Measurements from ENCODE around the gene GRPR. TPM values are rescaled to one million over a fixed set of nuclear protein-coding genes. Genes with fewer than 3 reads are reported as not detected.

The GRPR gene
- total RNA-seq, 1 experiment from 2014 or later, result 28.8 TPM

GRCh38 chrX:16081357-16081756 lies 42.0 kb upstream of the GRPR start:
- H2AK5ac ChIP-seq (ENCODE audit: insufficient read length, low read length), result no peak overlapping the region
- H4K5ac ChIP-seq (ENCODE audit: insufficient read length, low read depth, low read length), result no peak overlapping the region
- no peak overlapping the region for H2BK20ac ChIP-seq (ENCODE audit: low read depth, low read length, poor library complexity, severe bottlenecking)
- no peaks in the 10 kb centered on the region for H3K27me3 ChIP-seq (ENCODE audit: insufficient read depth, low read length)
- no peak overlapping the region for H2BK120ac ChIP-seq (ENCODE audit: low read depth, low read length, poor library complexity, severe bottlenecking)
- H3K27ac Mint-ChIP-seq, result no peak overlapping the region
- no peaks in the 10 kb centered on the region for H3K79me1 ChIP-seq (ENCODE audit: insufficient read depth, low read depth, low read length, poor library complexity, severe bottlenecking)
- H3K9me3 Mint-ChIP-seq, result peaks cover 0 to 3% of the 10 kb centered on the region in 2 experiments; a peak in 1 of 5 replicates
- H4K20me1 ChIP-seq (ENCODE audit: control insufficient read depth, insufficient read depth, insufficient read length), result no peaks in the 10 kb centered on the region
- TF ChIP-seq, protein P1, sequence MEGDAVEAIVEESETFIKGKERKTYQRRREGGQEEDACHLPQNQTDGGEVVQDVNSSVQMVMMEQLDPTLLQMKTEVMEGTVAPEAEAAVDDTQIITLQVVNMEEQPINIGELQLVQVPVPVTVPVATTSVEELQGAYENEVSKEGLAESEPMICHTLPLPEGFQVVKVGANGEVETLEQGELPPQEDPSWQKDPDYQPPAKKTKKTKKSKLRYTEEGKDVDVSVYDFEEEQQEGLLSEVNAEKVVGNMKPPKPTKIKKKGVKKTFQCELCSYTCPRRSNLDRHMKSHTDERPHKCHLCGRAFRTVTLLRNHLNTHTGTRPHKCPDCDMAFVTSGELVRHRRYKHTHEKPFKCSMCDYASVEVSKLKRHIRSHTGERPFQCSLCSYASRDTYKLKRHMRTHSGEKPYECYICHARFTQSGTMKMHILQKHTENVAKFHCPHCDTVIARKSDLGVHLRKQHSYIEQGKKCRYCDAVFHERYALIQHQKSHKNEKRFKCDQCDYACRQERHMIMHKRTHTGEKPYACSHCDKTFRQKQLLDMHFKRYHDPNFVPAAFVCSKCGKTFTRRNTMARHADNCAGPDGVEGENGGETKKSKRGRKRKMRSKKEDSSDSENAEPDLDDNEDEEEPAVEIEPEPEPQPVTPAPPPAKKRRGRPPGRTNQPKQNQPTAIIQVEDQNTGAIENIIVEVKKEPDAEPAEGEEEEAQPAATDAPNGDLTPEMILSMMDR (conservative IDR thresholded peaks at IDR 0.05), result no peak
- H3T11ph ChIP-seq (ENCODE audit: low read length), result no peak overlapping the region
- no peak overlapping the region for H3K56ac ChIP-seq (ENCODE audit: insufficient read length, low read depth, low read length)
- H3K27me3 Mint-ChIP-seq (ENCODE audit: low read depth), result no peaks in the 10 kb centered on the region
- no peaks in the 10 kb centered on the region for H3K9me3 ChIP-seq (ENCODE audit: control insufficient read depth, low read depth, low read length)
- no peak overlapping the region for H3K18ac ChIP-seq (ENCODE audit: insufficient read length, low read depth, low read length)
- H4K91ac ChIP-seq (ENCODE audit: insufficient read length, low read depth, low read length), result no peak overlapping the region
- H3K4me2 ChIP-seq (ENCODE audit: insufficient read depth, insufficient read length, low read length), result no peak overlapping the region
- no peaks in the 10 kb centered on the region for H3K23me2 ChIP-seq (ENCODE audit: insufficient read length, low read depth, low read length, poor library complexity, severe bottlenecking)
- H3K4ac ChIP-seq (ENCODE audit: low read depth, low read length), result no peak overlapping the region
- no peak overlapping the region for H3K4me3 Mint-ChIP-seq
- no peak overlapping the region for H4K8ac ChIP-seq (replicated peaks; ENCODE audit: insufficient read length, low read depth, low read length)
- H3K4me1 ChIP-seq (ENCODE audit: insufficient read depth, low read length), result no peaks in the 10 kb centered on the region
- no peak for DNase-seq
- H3K4me1 Mint-ChIP-seq, result peaks cover 21 to 22% of the 10 kb centered on the region in 2 experiments
- no peaks in the 10 kb centered on the region for H3K36me3 Mint-ChIP-seq (ENCODE audit: insufficient read depth in 1 of 3, low read depth in 3 of 3)
- H3K27ac ChIP-seq (ENCODE audit: insufficient read length, low read depth, low read length), result no peak overlapping the region
- H3K14ac ChIP-seq (ENCODE audit: insufficient read depth, low read length), result no peak overlapping the region
- H2BK15ac ChIP-seq (ENCODE audit: low read depth, low read length), result no peak overlapping the region
- no peak overlapping the region for H2AFZ ChIP-seq (ENCODE audit: low read length)
- H3K23ac ChIP-seq (ENCODE audit: insufficient read length, low read depth, low read length), result no peak overlapping the region
- H3K79me2 ChIP-seq (ENCODE audit: insufficient read depth, low read length), result no peaks in the 10 kb centered on the region
- no CpG with 5 or more reads among the region's 2 CpGs for WGBS (ENCODE audit: extremely low coverage, insufficient read length, low lambda C conversion rate)
- H2BK12ac ChIP-seq (ENCODE audit: insufficient read length, low read depth, low read length), result no peak overlapping the region
- H2BK5ac ChIP-seq (ENCODE audit: insufficient read length, low read length), result no peak overlapping the region
- H3K9ac ChIP-seq (ENCODE audit: extremely low read depth, insufficient read length, low read length), result no peak overlapping the region
